IMR-90 (cell line): ENCODE results near the gene PTMS. TPM values are rescaled to one million over a fixed set of nuclear protein-coding genes. Genes with fewer than 3 reads are reported as not detected.

Source experiments
- ATAC-seq: fragments of 200-7000 bp; cut with Tn5 transposase; 2 replicates; pipeline ENCODE4 v1.9.1; 2020; ENCODE audit warnings: low read depth, mild to moderate bottlenecking, moderate library complexity
- BruUV-seq: library from RNA; stranded (reverse); fragments of 400-500 nt; replicated peaks from 2 replicates; lab custom pipeline; 2021; lab: Mats Ljungman, UMichigan
- CTCF ChIA-PET: fragments of 300-600 bp; formaldehyde crosslinking; extraction: SDS; loops from one replicate; lab custom pipeline; 2021; ENCODE audit warnings: antibody characterized with exemption; lab: Yijun Ruan, JAX
- POLR2A ChIA-PET: fragments of 300-600 bp; sonication (Branson Sonifier 250); formaldehyde crosslinking; loops from one replicate; lab custom pipeline; 2022; ENCODE audit warnings: antibody characterized with exemption; ENCODE audit not compliant: unreplicated experiment; lab: Charles Lee
- DNase-seq: peaks from one replicate; pipeline ENCODE4 v3.0.0; 2013
- H2AFZ ChIP-seq: replicated peaks from 2 replicates; pipeline ENCODE3; 2013; ENCODE audit warnings: low read length, mild to moderate bottlenecking; ENCODE audit not compliant: poor library complexity
- H2AK5ac ChIP-seq: 2 replicates; pipeline ENCODE4 v1.6.1; 2013; ENCODE audit warnings: low read depth, low read length, inconsistent platforms
- H2AK9ac ChIP-seq: replicated peaks from 2 replicates; pipeline ENCODE3; 2013; ENCODE audit warnings: mild to moderate bottlenecking, low read depth, low read length, moderate library complexity; ENCODE audit not compliant: poor library complexity
- H2BK120ac ChIP-seq: 2 replicates; pipeline ENCODE4 v1.6.1; 2013; ENCODE audit warnings: low read depth, low read length, inconsistent platforms
- H2BK15ac ChIP-seq: 3 replicates; pipeline ENCODE4 v1.6.1; 2013; ENCODE audit warnings: low read depth, low read length, inconsistent platforms
- H2BK20ac ChIP-seq: 2 replicates; pipeline ENCODE4 v1.6.1; 2013; ENCODE audit warnings: low read depth, mild to moderate bottlenecking, inconsistent platforms, low read length, moderate library complexity
- H2BK5ac ChIP-seq: 2 replicates; pipeline ENCODE4 v1.6.1; 2013; ENCODE audit warnings: mild to moderate bottlenecking, low read depth, low read length, inconsistent platforms; ENCODE audit not compliant: poor library complexity, severe bottlenecking
- H3K14ac ChIP-seq: replicated peaks from 2 replicates; pipeline ENCODE4 v1.6.1; 2013; ENCODE audit warnings: low read depth, low read length, inconsistent platforms
- H3K18ac ChIP-seq: 2 replicates; pipeline ENCODE4 v1.6.1; 2013; ENCODE audit warnings: low read depth, low read length, control low read depth
- H3K23ac ChIP-seq: 2 replicates; pipeline ENCODE4 v1.6.1; 2013; ENCODE audit warnings: low read depth, low read length, inconsistent platforms
- H3K27ac ChIP-seq: 2 replicates; pipeline ENCODE4 v1.5.1; 2013; ENCODE audit warnings: mild to moderate bottlenecking, control low read depth, low read length; ENCODE audit not compliant: insufficient read depth
- H3K27me3 ChIP-seq: 2 replicates; pipeline ENCODE4 v1.6.1; 2013; ENCODE audit warnings: low read length; ENCODE audit not compliant: control insufficient read depth, insufficient read depth
- H3K36me3 ChIP-seq: 2 replicates; pipeline ENCODE4 v1.6.1; 2013; ENCODE audit warnings: low read length, mixed read lengths; ENCODE audit not compliant: control insufficient read depth, insufficient read depth
- H3K4ac ChIP-seq: 2 replicates; pipeline ENCODE4 v1.6.1; 2013; ENCODE audit warnings: low read depth, low read length, inconsistent platforms
- H3K4me1 ChIP-seq: 2 replicates; pipeline ENCODE4 v1.6.1; 2013; ENCODE audit warnings: low read length, mixed read lengths; ENCODE audit not compliant: control insufficient read depth, insufficient read depth
- H3K4me2 ChIP-seq: 2 replicates; pipeline ENCODE4 v1.6.1; 2013; ENCODE audit warnings: low read depth, mild to moderate bottlenecking, control low read depth, low read length, moderate library complexity
- H3K4me3 ChIP-seq: 2 replicates; pipeline ENCODE4 v1.5.1; 2013; ENCODE audit warnings: low read depth, mild to moderate bottlenecking, control low read depth, low read length, moderate library complexity; ENCODE audit not compliant: insufficient read depth
- H3K56ac ChIP-seq: 2 replicates; pipeline ENCODE4 v1.6.1; 2013; ENCODE audit warnings: low read length, inconsistent platforms; ENCODE audit not compliant: insufficient read depth; ENCODE audit errors: extremely low read depth
- H3K79me1 ChIP-seq, 2 experiments: 2 replicates each; pipeline ENCODE4 v1.6.1; 2013; ENCODE audit warnings: low read length in 2 of 2, inconsistent platforms in 1 of 2, low read depth in 1 of 2
- H3K9ac ChIP-seq: 2 replicates; pipeline ENCODE4 v1.6.1; 2013; ENCODE audit warnings: low read depth, low read length, control low read depth
- H3K9me1 ChIP-seq: 2 replicates; pipeline ENCODE4 v1.6.1; 2013; ENCODE audit warnings: low read length, inconsistent platforms; ENCODE audit not compliant: insufficient read depth
- H3K9me3 ChIP-seq: 2 replicates; pipeline ENCODE4 v1.6.1; 2013; ENCODE audit warnings: low read length; ENCODE audit not compliant: control insufficient read depth, insufficient read depth
- H4K20me1 ChIP-seq: 2 replicates; pipeline ENCODE4 v1.6.1; 2013; ENCODE audit warnings: low read length, inconsistent platforms; ENCODE audit not compliant: insufficient read depth
- H4K5ac ChIP-seq: 2 replicates; pipeline ENCODE4 v1.6.1; 2013; ENCODE audit warnings: mild to moderate bottlenecking, low read depth, low read length, control low read depth
- H4K8ac ChIP-seq, 2 experiments: 2 replicates each; pipeline ENCODE4 v1.6.1; 2013; ENCODE audit warnings: low read depth in 2 of 2, low read length in 2 of 2, control low read depth in 1 of 2, inconsistent platforms in 1 of 2
- H4K91ac ChIP-seq: 2 replicates; pipeline ENCODE4 v1.6.1; 2013; ENCODE audit warnings: low read depth, low read length, inconsistent platforms; ENCODE audit not compliant: insufficient read depth
- BHLHE40 ChIP-seq: fragments of 150-350 bp; IDR thresholded peaks from 2 replicates; pipeline ENCODE4 v1.6.1; 2016; ENCODE audit warnings: mild to moderate bottlenecking, low read depth, low read length
- CEBPB ChIP-seq: IDR thresholded peaks from 2 replicates; pipeline ENCODE4 v1.6.1; 2012; ENCODE audit warnings: low read depth, low read length, improper control_type of control experiment
- CTCF ChIP-seq: conservative IDR thresholded peaks from 2 replicates; pipeline ENCODE4 v1.5.1; 2012; ENCODE audit warnings: mild to moderate bottlenecking, low read depth, low read length, improper control_type of control experiment
- ELK1 ChIP-seq: fragments of 150-350 bp; IDR thresholded peaks from 2 replicates; pipeline ENCODE4 v1.6.1; 2016; ENCODE audit warnings: low read depth, mild to moderate bottlenecking, low read length, moderate library complexity, borderline replicate concordance
- POLR2A ChIP-seq: IDR thresholded peaks from 2 replicates; pipeline ENCODE4 v1.6.1; 2012; ENCODE audit warnings: mild to moderate bottlenecking, low read depth, low read length
- RCOR1 ChIP-seq: IDR thresholded peaks from 2 replicates; pipeline ENCODE4 v1.6.1; 2012; ENCODE audit warnings: mild to moderate bottlenecking, low read length, improper control_type of control experiment; ENCODE audit not compliant: insufficient replicate concordance
- SMC3 ChIP-seq: fragments of 150-350 bp; IDR thresholded peaks from 2 replicates; pipeline ENCODE4 v1.6.1; 2016; ENCODE audit warnings: low read depth, mild to moderate bottlenecking, antibody characterized with exemption, low read length, moderate library complexity
- WGBS, 2 experiments: methylation state at CpG; one replicate each; pipeline versions ENCODE4 v1.1.5 to v1.1.7; 2013; ENCODE audit warnings: missing lambda C conversion rate in 2 of 2; ENCODE audit not compliant: insufficient read length in 1 of 2; ENCODE audit errors: extremely low coverage in 2 of 2; 5-methylcytosine and 5-hydroxymethylcytosine counted together
- dilution Hi-C: fragments of 300-500 bp; cut with HindIII; formaldehyde crosslinking; loops from one replicate; pipeline ENCODE4 v1.14.3; 2018; ENCODE audit warnings: low sequenced_read_pairs; ENCODE audit not compliant: unreplicated experiment
- in situ Hi-C: fragments of 300-500 bp; cut with MboI; formaldehyde crosslinking; loops from 3 replicates; pipeline ENCODE4 v1.14.3; 2019; ENCODE audit warnings: low sequenced_read_pairs, inconsistent platforms, mixed read lengths
- intact Hi-C: fragments of 100-400 bp; cut with micrococcal nuclease; formaldehyde crosslinking; loops from 2 replicates; pipeline ENCODE4 v1.10.0; 2022
- polyA plus RNA-seq, 3 experiments: library from polyadenylated mRNA; depleted of rRNA; stranded (reverse); fragments of >200 nt; gene quantifications; 2 replicates each; pipeline ENCODE4 v1.2.3, GENCODE V29; 2012; ENCODE audit warnings: low replicate concordance in 1 of 3
- total RNA-seq: library from RNA; depleted of rRNA; stranded (reverse); fragments of >200 nt; gene quantifications from 2 replicates; pipeline ENCODE4 v1.2.3, GENCODE V29; 2012

Gene PTMS
- total and polyA plus RNA-seq, 2 of the 4 experiments (the other 2 are of a cell fraction), result 17.2 to 275 TPM

DNA sequence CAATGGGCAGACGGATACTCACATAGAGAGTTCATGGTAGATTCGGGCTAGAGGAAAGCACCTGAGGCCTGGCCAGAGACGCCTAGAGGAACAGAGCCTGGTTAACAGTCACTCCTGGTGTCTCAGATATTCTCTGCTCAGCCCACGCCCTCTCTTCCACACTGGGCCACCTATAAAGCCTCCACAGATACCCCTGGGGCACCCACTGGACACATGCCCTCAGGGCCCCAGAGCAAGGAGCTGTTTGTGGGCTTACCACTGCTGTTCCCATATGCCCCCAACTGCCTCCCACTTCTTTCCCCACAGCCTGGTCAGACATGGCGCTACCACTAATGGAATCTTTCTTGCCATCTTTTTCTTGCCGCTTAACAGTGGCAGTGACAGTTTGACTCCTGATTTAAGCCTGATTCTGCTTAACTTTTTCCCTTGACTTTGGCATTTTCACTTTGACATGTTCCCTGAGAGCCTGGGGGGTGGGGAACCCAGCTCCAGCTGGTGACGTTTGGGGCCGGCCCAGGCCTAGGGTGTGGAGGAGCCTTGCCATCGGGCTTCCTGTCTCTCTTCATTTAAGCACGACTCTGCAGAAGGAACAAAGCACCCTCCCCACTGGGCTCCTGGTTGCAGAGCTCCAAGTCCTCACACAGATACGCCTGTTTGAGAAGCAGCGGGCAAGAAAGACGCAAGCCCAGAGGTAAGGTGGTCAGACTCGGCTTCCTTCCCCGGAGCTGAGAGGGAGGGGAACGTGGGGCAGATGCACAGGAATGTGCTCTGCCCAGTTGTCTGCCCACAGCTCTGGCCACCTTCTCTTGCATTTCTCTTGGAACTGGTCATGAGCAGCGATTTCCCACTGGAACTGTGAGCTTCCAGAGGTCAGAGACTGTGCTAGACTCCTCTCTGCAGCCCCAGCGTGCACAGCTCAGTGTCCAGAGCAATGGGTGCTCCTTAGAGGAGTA is 23.1 kb downstream of the PTMS start, which contains the start of gene CD4:
Gene CD4, plus strand, starts transcription at position 557 of the 953 bp plus-strand sequence. CDS start 10,611 bp downstream, outside the sequence.
- Histone ChIP-seq H4K91ac (peak within 1 kb of the TSS; percentile 86), H3K23ac (peak within 1 kb of the TSS; percentile 92), H2BK15ac (peak within 1 kb of the TSS; percentile 57; the same call in 1 of the 3 replicates), H2BK120ac (peak within 1 kb of the TSS; percentile 62), H3K27me3 (no peaks in the 10 kb centered on the region), H4K8ac (peak within 1 kb of the TSS; percentile 84 to 92), H3K4me3 (peak within 1 kb of the TSS; percentile 42), H2AK5ac (peak within 1 kb of the TSS; percentile 8; the same call in 1 of the 2 replicates), H4K20me1 (no peaks in the 10 kb centered on the region), H3K9me3 (no peaks in the 10 kb centered on the region), H3K4me1 (peaks cover 21% of the 10 kb centered on the region), H3K56ac (peak within 1 kb of the TSS; percentile 25; the same call in 1 of the 2 replicates), H2AK9ac (peak within 1 kb of the TSS; percentile 60), H3K79me1 (peaks cover 0 to 14% of the 10 kb centered on the region in 2 experiments; a peak in 2 of 4 replicates), H3K18ac (peak within 1 kb of the TSS; percentile 71), H2AFZ (peak within 1 kb of the TSS; percentile 83), H4K5ac (peak within 1 kb of the TSS; percentile 99), H3K4ac (peak within 1 kb of the TSS; percentile 75), H3K4me2 (peak within 1 kb of the TSS; percentile 78), H3K27ac (peak within 1 kb of the TSS; percentile 63), H3K36me3 (no peaks in the 10 kb centered on the region), H2BK20ac (peak within 1 kb of the TSS; percentile 4; the same call in 1 of the 2 replicates), H3K14ac (peak within 1 kb of the TSS; percentile 91), H2BK5ac (peak within 1 kb of the TSS; percentile 45), H3K9ac (peak within 1 kb of the TSS; percentile 63), H3K9me1 (peaks cover 8% of the 10 kb centered on the region; the same call in 1 of the 2 replicates)
- ChIA-PET CTCF (interaction anchor here (0.9 to 1.8 kb wide), 3 partner anchors 10 to 37 kb away, joined by 3 to 12 read pairs (median 3); partner anchors contain the start of gene MLF2), POLR2A (interaction anchor here (0.5 kb wide), 2 partner anchors 30 to 128 kb away, joined by 3 read pairs; no protein-coding TSS in a partner anchor)
- peak; percentile 77 for ATAC-seq
- TF ChIP-seq SMC3 (no peak), CTCF (no peak), POLR2A (no peak), ELK1 (no peak), BHLHE40 (no peak), RCOR1 (no peak), CEBPB (no peak)
- no TSS peak for BruUV-seq
- intact Hi-C loops (no loop called here), in situ Hi-C loops (no loop called here), dilution Hi-C loops (no loop called here)
- DNase-seq, result no peak
- WGBS, 2 experiments, result 27% methylated on average over 6 of the region's 18 CpGs; no CpG with 5 or more reads in 1 of the 2 experiments
